Prostate gland (tissue), 2 donors: ENCODE measurements around the gene EFEMP2. TPM values are rescaled to one million over a fixed set of nuclear protein-coding genes. Genes with fewer than 3 reads are reported as not detected.

ENCODE experiments used
- DNase-seq: peaks from one replicate; pipeline ENCODE4 v3.0.0-alpha.2; 2019; ENCODE audit warnings: low spot score
- H3K27ac ChIP-seq, 2 donors: fragments of 200-600 bp; sonication (generic); 2 replicates each; pipeline ENCODE4 v1.5.1; 2017 to 2019
- H3K27me3 ChIP-seq: fragments of 200-600 bp; sonication (generic); replicated peaks from 2 replicates; pipeline ENCODE4 v1.5.1; 2019; ENCODE audit not compliant: insufficient read depth
- H3K36me3 ChIP-seq, 2 donors: fragments of 200-600 bp; sonication (generic); 1 replicate in 1 of 2; 2 replicates in 1 of 2; pipeline versions ENCODE4 v1.5.1 to v1.8.1; 2017 to 2019
- H3K4me1 ChIP-seq: fragments of 200-600 bp; sonication (generic); replicated peaks from 2 replicates; pipeline ENCODE4 v1.5.1; 2019
- H3K4me3 ChIP-seq, 2 donors: fragments of 200-600 bp; sonication (generic); 2 replicates each; pipeline ENCODE4 v1.5.1; 2017 to 2019
- H3K9me3 ChIP-seq: fragments of 200-600 bp; sonication (generic); 2 replicates; pipeline ENCODE4 v1.5.1; 2017
- CTCF ChIP-seq, 4 experiments: fragments of 200-600 bp in 2 of 4; fragments of 450-650 bp in 2 of 4; sonication (generic) in 2 of 4; IDR thresholded peaks; 1 replicate in 3 of 4; 2 replicates in 1 of 4; pipeline ENCODE4 v1.5.1; 2016 to 2019; ENCODE audit warnings: antibody characterized with exemption in 4 of 4, mild to moderate bottlenecking in 2 of 4, moderate library complexity in 2 of 4
- POLR2A ChIP-seq: fragments of 450-650 bp; IDR thresholded peaks from one replicate; pipeline ENCODE4 v1.6.1; 2016; ENCODE audit warnings: antibody characterized with exemption, mild to moderate bottlenecking
- POLR2AphosphoS5 ChIP-seq: sonication (generic); formaldehyde crosslinking; IDR thresholded peaks from one replicate; pipeline ENCODE4 v1.6.1; 2017; ENCODE audit warnings: antibody characterized with exemption
- WGBS: methylation state at CpG from one replicate; pipeline ENCODE4 v1.1.5; 2018; 5-methylcytosine and 5-hydroxymethylcytosine counted together
- intact Hi-C: fragments of 100-400 bp; cut with DNase I; formaldehyde crosslinking; loops from one replicate; pipeline ENCODE4 v1.14.2; 2022
- total RNA-seq, 2 donors: library from RNA; depleted of rRNA; stranded (reverse); fragments of >200 nt; gene quantifications; one replicate each; pipeline ENCODE4 v1.1.0, GENCODE V29; 2016

Gene EFEMP2
- total RNA-seq, 2 donors from 2014 or later, result 40.0 to 84.5 TPM

DNA sequence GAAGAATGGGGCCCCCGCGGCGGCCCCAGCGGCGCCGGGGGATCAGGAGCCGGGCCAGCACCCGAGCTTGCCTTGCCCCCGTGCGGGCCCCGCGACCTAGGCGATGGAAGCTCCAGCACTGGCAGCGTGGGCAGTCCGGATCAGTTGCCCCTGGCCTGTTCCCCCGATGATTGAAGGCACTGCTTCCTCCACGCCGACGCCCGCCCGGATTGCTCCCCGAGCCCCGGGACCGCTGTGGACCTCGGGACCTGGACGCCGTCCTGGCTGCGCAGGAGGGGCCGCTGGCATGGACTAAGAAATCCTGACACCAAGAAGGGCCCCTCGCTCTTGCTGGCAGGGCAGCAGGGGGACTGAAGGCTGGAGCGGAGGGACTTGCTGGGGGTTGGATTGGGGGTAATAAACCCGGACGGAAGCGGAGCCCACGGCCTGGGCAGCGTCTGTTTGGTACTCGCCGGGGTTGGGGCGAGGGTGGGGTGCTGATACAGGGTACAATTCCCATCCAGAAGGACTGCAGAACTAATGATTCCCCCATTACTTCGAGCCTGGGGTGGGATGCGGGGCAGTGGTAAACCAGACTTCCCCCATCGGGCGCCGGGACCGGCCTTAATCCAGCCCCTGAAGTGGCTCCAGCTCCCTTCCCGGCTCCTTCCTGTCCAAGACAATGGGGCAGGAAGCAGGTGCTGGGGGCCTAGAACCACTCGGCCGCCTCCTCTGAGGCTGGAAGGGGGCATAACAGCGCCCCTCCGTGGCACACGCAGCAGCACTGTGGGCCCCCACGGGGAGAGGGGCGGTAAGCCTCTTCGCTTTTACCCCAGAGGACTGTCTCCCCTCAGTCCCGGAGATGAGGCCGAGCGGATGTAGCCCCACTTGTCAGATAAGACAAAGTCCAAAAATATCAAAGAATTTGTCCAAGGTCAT, 18.9 kb upstream of the EFEMP2 start:
- intact Hi-C loops, result no loop called here
- Histone ChIP-seq H3K4me1 (peaks cover 17% of the 10 kb centered on the region), H3K4me3 (peak overlapping the region; percentile 52 to 73), H3K36me3 (no peaks in the 10 kb centered on the region), H3K9me3 (no peaks in the 10 kb centered on the region), H3K27me3 (no peaks in the 10 kb centered on the region), H3K27ac (peak overlapping the region; percentile 89 to 93)
- no peak for DNase-seq
- 14% methylated on average over 44 of the region's 57 CpGs for WGBS
- TF ChIP-seq CTCF (IDR thresholded peaks at IDR 0.05) (no peak), POLR2A (no peak), POLR2AphosphoS5 (no peak)

DNA sequence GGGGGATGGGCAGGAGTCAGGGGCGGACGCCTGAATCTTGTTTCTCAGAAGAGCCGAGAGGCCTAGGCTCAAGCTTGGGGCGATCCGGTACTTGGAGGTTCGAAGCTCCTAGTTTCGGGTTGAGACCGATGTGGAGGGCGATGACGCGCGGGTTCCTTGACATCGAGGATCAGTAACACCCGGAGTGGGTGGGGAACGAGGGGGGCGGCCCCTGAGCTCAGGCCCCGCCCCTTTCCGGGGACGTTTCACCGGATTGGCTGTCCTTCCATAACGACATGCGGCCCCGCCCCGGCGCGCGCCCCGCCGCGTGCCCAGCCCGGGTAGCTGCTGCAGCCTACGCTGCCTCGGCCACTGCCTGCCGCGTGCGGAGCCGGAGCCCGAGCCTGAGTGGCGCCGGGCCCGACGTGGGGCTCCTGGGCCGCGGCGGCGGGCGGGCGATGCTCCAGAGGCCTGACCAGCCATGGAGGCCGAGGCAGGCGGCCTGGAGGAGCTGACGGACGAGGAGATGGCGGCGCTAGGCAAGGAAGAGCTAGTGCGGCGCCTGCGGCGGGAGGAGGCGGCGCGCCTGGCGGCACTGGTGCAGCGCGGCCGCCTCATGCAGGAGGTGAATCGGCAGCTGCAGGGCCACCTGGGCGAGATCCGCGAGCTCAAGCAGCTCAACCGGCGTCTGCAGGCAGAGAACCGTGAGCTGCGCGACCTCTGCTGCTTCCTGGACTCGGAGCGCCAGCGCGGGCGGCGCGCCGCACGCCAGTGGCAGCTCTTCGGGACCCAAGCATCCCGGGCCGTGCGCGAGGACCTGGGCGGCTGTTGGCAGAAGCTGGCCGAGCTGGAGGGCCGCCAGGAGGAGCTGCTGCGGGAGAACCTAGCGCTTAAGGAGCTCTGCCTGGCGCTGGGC, 18.0 kb upstream of the EFEMP2 start, which contains the start of gene CCDC85B:
Gene CCDC85B (plus strand): TSS at position 350 of the 895 bp plus-strand sequence. CDS start 111 bp downstream, at position 461.
- no peaks in the 10 kb centered on the region for H3K36me3 ChIP-seq
- H3K9me3 ChIP-seq, result no peaks in the 10 kb centered on the region
- peak; percentile 98 for DNase-seq
- TF ChIP-seq CTCF (IDR thresholded peaks at IDR 0.05) (peak in 3 of 4 experiments; percentile 5 to 43 (median 34)), POLR2A (peak; percentile 88), POLR2AphosphoS5 (peak; percentile 90)
- WGBS, result under 1% methylated on average over 79 of the region's 94 CpGs
- H3K4me3 ChIP-seq, result peak within 1 kb of the TSS; percentile 52 to 73
- H3K4me1 ChIP-seq, result peaks cover 17% of the 10 kb centered on the region
- intact Hi-C loops, result loop anchor here (1.0 kb wide), 1 partner anchor 28 kb away; no protein-coding TSS in a partner anchor
- peak within 1 kb of the TSS; percentile 89 to 93 for H3K27ac ChIP-seq
- no peaks in the 10 kb centered on the region for H3K27me3 ChIP-seq

GRCh38 chr11:65888163-65888814, 15.7 kb upstream of the EFEMP2 start, which contains the start of gene FIBP:
Gene FIBP, minus strand, starts transcription at chr11:65888471. Its CDS starts 53 bp downstream, at chr11:65888418.
- Histone ChIP-seq H3K4me3 (peak within 1 kb of the TSS; percentile 54 to 58), H3K9me3 (no peaks in the 10 kb centered on the region), H3K4me1 (peaks cover 17% of the 10 kb centered on the region), H3K27me3 (no peaks in the 10 kb centered on the region), H3K36me3 (no peaks in the 10 kb centered on the region), H3K27ac (peak within 1 kb of the TSS; percentile 89 to 93)
- under 1% methylated on average over 54 of the region's 57 CpGs for WGBS
- intact Hi-C loops, result loop anchor here (2.0 kb wide), 2 partner anchors 31 to 73 kb away; partner anchors contain the start of gene SART1
- peak; percentile 97 for DNase-seq
- peak; percentile 83 to 99 (median 96) for TF ChIP-seq CTCF (IDR thresholded peaks at IDR 0.05)
- TF ChIP-seq POLR2A, result peak; percentile 80
- peak; percentile 96 for TF ChIP-seq POLR2AphosphoS5

GRCh38 chr11:65887723-65888162, 15.1 kb upstream of the EFEMP2 start:
- H3K27me3 ChIP-seq, result no peaks in the 10 kb centered on the region
- intact Hi-C loops, result loop anchor here (2.0 kb wide), 2 partner anchors 31 to 73 kb away; partner anchors contain the start of gene SART1
- H3K4me1 ChIP-seq, result peaks cover 17% of the 10 kb centered on the region
- peak overlapping the region; percentile 54 to 58 for H3K4me3 ChIP-seq
- peak overlapping the region; percentile 89 to 93 for H3K27ac ChIP-seq
- 2% methylated on average over 18 of the region's 23 CpGs for WGBS
- no peaks in the 10 kb centered on the region for H3K36me3 ChIP-seq
- no peak for DNase-seq
- no peak for TF ChIP-seq POLR2A
- no peak for TF ChIP-seq CTCF (IDR thresholded peaks at IDR 0.05)
- no peak for TF ChIP-seq POLR2AphosphoS5
- no peaks in the 10 kb centered on the region for H3K9me3 ChIP-seq
